GM21786 (cell line): ENCODE data around the gene PLLP.

Source experiments
- ATAC-seq: cut with Tn5 transposase; IDR thresholded peaks from one replicate; pipeline ENCODE4 v1.9.1; 2021; ENCODE audit not compliant: unreplicated experiment

Gene PLLP

DNA sequence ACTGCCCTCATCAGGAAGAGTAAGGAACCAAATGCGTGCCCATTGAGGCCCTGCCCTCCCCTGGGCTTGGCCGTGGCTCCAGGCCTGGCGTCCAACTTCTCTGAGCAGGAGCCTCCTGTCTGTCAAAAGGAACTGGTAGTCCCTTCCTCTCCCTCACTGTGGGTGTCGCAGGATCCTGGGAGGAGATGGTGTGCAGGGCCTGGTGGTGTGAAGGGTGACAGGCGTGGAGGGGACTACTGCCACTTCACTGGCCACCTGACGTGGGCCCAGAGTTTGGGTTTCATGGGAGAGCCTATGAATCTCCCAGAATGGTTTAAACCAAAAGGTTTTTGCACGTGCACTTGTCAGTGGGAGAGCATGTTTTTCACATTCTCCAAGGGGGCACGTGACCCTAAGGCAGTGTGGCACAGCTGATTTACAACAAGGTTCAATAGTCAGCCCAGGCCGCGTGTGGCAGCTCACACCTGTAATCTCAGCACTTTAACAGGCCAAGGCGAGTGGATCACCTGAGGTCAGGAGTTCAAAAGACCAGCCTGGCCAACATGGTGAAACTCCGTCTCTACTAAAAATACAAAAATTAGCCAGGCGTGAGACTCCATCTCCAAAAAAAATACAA is 26.9 kb downstream of the PLLP start:
- ATAC-seq = no peak

DNA sequence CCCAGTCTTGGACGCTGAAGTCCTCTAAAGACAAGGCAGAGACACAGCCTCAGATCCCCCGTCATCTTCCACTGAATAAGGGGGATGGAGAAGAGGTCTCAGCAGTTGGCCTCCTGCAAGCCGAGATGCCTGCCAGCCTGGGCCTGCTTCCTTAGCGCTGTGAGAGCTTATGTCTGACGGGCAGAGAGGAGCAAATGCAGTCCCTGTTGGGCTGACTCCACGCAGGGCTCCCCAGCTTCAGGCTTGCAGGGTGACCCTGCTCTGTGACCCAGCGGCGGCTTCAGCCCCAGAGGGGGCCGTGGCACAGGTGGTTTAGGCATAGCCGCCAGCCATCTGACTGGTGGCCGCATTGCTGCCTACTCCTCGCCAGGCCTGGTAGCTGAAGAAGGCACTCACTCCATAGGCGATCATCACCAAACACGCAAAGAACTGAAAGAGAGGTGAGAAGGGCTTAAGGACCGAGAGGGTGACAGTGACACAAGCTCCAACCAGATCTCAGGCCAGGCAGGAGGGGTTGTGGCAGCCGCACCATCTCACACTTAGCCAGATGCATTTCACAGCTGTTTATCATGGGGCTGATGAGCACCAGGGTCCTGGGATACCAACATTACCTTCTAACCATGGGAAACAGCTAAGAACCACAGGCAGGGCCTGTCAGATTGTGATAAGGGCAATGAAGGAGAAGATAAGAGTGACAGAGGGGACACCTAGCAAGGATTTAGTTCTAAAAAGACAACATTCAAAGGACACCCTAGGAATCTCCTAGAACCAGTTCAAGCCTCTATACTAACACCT is 27.7 kb downstream of the PLLP start:
- no peak for ATAC-seq

DNA sequence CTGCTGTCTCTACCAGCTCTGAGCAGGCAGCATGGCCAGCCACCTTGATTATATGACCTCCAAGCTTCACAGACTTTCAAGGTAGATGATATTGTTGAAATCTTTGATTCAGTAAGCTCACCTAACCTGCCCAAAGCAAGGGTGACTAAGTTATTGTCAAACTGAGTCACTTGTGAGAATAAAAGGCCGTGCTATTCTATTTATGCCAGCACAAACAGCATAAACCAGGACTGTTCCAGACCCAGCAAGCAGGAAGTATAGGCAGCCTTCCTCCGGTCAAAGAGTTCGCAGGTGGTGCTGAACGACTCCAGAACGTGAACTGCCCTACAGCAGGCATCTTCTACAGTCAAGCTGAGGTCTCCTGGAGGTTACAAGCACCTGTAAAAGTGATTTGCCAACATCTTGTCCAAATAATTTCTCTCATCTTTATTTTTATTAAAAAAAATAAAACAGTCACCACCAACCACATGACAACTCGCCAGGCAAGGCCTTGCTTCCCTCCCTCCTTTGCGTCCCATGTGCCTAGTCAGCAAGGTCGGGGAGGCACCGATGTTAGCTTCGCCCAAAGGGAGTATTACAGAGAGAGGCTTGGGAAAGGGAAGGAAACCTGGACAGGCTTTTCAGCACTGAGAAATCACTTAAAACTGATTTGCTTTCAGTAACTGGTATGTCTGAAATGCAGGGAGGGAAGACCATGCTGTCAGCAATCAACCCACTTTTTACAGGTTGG is 28.6 kb downstream of the PLLP start:
- ATAC-seq = no peak

DNA sequence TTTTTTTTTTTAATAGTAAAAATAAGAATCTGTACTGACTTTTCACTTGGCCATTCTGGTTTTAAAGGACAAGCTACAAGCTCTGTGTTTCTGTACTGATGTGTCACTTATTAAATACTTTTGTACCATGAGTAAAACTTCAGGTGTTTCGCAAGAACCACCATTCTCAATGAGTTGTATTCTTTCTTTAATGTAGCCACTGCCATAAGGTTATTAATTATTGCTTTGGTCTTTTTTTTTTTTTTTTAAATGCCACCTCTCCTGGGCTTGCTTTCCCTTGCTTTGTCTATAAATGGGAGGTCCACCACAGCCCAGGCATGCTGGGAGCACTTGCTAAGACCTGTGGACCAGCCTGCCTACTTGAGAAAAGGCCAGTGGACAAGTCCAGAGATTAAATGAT is 31.0 kb downstream of the PLLP start:
- no peak for ATAC-seq

DNA sequence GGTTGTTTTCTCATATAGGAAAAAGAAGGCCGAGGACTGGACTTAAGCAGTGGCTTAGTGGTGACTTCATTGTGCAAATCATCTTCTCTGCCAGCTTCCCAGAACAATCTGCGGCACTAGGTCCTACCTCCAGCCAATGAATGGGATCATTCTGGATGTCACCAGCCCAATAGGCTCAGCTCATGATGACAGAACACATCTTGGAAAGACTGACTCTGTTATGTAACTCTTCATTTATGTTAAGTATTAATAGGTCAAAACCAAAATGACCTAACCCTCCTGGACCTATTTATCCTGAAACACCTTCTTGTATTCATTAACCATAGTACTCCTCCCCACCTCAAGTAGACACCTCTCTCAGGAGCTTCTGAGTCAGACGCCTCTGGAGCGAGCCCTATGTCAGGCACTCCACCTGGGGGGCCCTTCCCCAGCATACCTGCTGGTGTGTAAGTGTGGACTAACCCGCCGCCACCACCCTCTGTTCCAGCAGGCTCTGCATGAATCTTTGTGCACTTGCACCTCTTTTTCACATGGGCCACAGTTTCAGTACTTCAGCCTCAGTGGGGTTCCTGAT is 32.2 kb downstream of the PLLP start:
- no peak for ATAC-seq

DNA sequence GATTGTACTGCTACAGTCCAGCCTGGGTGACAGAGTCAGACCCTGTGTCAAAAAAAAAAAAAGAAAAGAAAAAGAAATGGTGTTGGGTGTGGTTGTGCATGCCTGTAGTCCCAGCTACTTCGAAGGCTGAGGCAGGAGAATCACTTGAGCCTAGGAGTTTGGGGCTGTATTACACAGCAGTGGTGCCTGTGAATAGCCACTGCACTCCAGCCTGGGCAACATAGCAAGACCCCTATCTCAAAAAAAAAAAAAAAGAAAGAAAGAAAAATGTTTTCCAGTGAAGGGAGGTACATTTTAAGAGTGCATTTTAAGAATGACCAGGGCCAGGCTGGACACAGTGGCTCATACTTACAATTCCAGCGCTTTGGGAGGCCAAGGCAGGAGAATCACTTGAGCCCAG is 33.1 kb downstream of the PLLP start:
- no peak for ATAC-seq

DNA sequence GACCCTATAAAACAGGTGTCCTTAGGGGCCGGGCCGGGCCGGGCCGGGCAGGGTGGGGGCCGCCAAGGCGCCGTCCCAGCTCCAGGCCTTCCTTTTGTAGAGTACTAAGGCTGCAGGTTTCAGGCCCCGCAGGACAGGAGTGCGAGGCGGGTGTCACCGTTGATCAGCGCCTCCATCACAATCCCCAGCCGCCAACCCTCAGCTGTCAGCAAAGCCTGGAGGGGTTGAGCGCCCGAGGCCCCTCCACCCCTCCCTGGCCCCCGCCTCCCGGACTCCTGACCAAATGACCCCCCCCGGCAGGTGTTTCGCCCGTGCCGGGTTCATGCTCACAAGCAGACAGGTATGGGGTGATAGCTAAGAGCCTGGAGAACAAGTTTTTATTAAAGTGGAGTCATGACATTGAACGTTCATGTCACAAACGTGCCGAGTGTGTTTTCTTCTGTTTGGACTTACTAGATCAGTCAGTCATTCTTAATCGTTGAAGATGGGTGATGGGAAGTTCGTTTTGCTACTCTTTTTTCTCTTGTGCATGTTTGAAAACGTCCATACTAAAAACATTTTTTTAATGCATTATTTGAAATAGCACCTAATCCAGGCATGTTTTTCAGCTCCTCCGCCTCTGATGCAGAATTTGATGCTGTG is 38.9 kb downstream of the PLLP start:
- ATAC-seq = no peak

DNA sequence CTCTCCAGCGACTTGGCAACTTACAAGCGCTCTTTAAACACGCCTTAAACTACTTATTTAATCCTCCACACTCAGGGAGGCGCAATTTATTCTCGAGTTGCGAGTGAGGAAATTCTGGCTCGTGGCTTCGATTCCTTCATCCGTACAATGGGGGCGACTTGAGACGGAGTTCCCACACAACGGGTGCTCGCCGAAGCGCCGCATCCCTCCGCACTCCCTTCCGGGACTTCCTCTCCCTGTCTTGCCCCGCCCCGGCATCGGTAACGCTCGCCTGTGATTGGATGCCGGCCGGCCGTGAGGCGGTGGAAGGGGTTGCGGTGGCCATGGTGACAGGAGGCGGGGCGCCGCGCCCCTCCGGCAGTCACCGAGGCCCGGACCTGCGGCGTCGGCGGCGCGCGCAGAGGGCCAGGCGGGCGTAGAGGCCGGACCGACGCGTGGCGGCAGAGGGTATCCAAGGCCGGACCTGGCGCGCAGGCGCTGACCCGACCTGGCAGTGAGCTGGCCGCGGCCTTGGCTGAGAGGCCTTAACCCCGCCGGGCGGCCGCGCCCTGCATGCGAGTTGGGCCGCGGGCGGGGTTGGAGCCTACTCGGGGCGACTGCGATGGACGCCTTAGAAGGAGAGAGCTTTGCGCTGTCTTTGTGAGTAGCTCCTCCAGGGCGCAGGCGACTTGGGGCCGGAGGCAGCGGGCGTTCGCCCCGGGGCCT is 39.6 kb downstream of the PLLP start, which contains the start of gene ARL2BP:
TSS of gene ARL2BP (plus strand) at position 493 of the 705 bp plus-strand sequence. CDS start at position 602, 109 bp downstream.
- ATAC-seq = peak; percentile 94

DNA sequence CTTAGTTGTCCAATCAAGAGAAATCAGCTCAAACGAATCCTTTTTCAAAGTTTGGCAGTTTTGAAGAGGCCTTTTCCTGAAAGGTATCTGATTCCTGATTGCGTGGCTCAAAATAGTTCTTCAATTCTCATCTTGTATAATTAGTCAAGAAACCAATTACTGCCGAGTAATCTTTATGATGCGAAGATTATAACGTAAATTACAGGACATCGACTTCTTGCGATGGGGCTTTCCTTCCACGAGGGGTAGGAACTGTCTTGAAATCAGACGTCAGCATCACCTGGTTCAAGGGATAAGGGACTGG is 40.1 kb downstream of the PLLP start:
- no peak for ATAC-seq

DNA sequence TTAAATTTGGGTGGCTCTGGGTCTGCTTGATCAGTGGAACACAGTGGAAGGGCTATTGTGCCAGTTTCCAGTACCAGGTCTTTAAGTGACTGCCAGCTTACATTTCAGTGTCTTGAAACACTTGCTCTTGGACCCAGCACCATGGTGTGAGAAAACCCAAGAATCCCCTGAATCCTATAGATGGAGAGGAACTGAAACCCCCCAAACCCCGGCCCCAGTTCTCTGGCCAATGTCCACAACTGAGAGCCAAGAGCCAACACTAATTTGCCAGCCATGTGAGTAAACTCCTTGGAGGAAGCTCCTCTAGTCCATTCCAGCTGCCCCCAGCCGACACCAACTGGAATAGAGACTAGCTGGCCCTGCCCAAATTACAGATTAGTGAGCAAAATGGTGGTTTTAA is 41.8 kb downstream of the PLLP start:
- no peak for ATAC-seq

DNA sequence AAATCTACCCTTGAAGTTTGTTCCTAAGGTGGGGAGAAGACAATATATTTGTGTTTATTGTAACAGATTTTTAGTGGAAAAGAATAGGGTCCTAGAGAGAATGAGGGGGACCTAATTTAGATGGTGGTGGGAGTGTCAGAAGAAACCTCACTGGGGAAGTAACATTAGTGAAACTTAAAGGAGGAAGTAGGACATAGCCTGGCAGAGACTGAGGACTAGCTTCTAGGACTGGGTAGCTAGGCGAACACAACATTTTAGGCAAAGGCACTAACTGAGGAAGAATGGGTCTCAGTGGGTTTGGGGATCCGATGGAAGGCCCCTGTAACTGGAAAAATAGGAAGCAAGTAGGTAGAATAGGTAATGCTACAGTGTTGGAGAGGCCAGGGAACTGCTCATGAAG is 43.6 kb downstream of the PLLP start:
- no peak for ATAC-seq

DNA sequence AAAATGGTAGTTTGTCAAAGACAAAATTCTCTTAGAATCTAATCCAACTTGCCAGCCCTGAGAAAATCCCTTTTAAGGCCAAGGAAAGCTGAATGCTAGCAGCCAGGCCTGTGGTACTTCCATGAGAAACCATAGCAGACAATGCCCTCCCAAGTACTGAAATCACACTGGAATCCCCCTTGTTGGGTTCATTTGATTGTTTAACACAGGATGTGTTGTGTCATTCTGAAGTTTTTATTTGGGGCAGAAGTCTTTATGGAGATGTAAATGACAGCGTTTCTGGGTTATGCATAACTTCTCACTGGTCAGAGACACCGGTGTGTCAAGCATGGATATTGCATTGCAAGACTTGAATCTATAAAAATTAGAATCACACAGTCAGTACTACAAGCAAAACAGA is 45.4 kb downstream of the PLLP start:
- ATAC-seq = no peak

DNA sequence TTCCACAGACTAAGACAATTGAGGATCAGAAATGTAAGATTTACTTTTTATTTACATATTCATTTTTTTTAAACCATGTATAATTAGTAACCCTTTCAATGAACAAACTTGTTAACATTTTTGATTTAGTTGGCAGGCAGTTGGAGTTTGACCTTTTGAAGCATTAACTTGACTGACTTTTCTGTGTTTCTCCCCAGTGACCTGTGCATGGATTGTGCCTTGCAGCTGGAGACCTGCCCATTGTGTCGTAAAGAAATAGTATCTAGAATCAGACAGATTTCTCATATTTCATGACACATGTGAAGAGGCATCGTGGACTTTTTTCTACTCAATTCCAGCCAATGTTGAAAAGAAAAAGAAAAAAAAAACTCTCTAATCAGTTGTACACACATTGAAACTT is 45.8 kb downstream of the PLLP start:
- no peak for ATAC-seq

DNA sequence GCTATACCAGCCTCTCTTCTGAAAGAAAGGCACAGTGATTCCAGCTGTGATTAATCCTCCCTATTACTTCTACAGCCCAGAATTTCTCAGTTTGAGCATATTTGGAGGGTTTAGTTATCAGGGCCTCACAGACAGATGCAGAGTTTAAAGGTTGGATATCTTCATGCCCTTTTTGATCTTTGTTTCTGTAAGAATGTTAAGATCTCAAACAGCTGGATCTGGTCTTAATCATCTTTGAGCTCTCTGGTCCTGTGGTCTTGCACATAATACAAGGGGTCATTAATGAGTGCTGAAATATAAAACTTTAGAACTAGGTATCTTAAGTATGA is 48.5 kb downstream of the PLLP start:
- ATAC-seq = no peak

DNA sequence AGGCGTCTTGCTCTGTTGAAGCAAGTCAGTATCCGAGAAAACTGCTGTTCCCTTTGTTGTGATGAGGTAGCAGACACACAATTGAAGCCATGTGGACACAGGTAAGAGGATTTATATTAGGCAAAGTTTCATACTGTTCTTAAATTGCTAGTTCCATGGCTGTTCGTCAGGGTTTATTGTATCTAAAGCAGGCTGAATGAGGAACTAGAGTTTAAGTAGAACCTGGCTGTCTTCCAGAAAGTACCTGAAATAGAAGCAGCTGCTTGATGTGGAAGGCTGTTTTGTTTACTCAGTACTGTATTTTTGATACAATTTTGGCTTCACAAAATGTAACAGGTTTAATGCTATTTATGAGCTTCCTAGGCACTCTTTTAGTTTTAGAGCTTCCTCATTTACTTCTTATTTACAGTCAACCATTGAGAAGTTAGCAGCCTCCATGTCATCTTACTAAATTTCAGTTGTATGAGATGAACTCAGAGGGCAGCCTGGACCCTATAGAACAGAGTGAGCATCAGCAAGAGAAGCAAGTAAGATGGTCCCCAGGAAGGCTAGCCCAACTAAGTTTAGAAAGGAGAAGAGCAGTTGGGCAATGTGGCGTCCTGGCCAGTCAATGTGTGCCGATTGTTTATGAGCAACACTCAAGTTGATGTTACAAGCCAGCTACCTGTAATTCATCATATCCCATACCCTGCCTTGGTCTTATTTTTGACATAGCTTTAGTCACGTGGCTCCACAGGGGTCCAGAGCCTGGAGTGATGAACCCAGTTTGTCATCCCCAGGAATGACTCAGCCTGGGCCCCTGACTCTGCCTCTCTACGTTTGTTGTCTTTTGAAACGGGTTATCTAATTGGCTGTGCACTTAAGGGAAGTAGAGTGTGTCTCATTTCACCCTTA is 49.1 kb downstream of the PLLP start:
- no peak for ATAC-seq

DNA sequence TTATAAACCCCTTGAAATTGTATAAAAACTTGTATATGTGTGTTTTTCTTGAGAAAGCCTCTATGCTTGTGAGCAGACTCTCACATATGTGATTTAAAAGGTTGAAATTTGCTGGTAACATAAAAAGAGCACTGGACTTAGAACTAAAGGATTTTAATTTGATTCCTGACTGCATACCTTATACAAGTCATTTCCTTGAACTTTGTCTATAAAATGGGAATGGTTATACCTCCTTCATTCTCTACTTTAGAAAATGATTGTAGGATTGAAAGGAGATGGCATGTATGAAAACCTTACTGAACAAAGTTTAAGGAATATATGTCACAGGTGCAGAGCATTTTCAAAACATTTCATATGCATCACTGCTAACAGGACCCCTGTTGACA is 49.8 kb downstream of the PLLP start:
- ATAC-seq = no peak

DNA sequence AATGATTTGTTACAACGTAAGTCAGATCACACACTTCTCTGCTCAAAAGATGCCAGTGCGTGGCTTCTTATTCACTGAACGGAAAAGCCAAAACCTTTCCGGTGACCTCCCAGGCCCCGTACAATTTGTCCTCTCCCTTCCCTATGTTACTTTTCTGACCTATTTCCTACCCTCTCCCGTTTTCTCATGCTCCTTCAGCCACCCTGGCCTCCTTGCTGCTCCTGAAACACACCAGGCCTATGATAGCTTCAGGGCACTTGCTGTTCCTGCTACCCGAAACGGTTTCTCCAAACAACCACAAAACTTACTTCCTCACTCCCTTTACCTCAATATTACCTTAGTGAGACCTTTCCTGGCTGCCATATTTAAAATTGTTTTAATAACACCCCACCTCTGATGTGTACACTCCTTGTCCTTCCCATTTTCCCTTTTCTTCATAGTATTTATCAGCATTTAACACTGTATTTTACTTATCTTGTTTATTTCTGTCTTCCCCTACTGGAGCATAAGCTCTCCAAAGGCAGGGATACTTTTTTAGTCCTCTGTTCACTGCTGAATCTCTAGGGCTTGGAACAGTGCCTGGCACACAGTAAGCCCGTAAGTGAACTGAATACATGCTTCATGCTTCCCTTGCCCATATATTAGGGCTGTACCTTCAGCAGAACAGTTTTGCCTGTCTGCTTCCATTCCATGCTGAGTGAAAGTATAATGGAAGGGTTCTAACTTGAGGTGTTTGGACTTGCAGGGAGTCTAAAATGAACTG is 50.3 kb downstream of the PLLP start:
- ATAC-seq = no peak

DNA sequence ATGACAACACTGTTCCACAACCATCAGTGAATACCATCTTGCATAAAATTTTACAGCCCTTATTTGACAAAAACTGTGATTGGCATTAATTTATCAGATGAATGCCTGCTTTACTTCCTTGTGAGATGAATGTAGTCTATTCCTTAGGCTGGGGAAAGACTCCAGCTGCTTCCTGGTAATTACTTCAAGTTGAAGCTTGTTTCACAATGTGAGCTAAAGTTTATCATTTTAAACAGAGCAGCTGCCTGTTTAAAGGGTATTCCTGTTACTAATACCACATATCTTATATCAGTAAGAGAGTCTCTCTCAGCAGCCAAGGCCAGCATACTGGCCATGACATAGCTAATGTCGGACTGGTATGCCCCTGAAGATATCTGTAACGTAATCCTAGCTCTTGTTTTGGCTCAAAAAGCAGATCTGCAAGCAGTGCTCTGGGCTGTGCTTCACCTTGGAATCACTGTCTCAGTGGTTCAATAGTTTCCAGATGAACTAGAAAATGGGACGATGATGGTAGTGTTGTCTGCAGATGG is 52.6 kb downstream of the PLLP start:
- ATAC-seq = no peak

DNA sequence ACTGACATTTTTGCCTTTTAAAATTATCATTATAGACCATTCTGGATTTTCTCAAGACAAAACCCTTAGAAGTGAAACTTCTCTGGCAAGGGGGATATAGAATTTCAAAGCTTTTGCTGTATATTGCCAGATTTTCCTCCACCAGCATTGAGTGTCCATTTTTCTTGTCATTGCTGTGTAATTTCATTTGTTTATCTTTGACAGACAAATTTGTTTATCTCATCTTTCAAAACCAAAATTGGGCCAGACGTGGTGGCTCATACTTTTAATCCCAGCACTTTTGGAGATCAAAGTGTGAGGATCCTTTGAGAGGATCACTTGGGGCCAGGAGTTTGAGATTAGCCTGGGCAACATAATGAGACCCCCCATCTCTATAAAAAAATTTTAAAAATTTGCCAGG is 55.4 kb downstream of the PLLP start:
- ATAC-seq = no peak
